ENCODE data around the gene FZD7. TPM values are rescaled to one million over a fixed set of nuclear protein-coding genes. Genes with fewer than 3 reads are reported as not detected.

The FZD7 gene
- total RNA-seq, 1 experiment from 2014 or later = 23.6 TPM

DNA sequence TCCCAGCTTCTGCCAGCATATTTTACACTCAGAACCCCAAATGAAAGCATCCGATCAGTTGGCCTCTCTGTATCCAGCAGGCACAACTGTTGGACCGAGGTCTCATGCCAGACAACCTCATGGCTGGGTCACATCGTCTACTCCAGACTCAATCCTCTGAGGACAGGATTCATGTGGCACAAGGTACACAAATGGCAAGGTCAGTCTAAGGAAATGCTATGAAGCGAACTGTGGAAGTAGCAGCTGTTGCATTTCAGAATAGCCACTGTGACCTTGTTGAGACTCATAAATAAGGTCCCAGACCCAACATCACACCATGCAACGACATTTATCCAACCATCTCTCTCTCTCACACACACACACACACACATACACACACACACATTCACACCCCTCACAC lies 7.1 kb upstream of the FZD7 start:
- no peaks in the 10 kb centered on the region for H3K36me3 ChIP-seq
- no peak overlapping the region for H3K4me3 ChIP-seq
- H3K9me3 ChIP-seq = no peaks in the 10 kb centered on the region
- no peak for DNase-seq
- H3K27me3 ChIP-seq = no peaks in the 10 kb centered on the region

DNA sequence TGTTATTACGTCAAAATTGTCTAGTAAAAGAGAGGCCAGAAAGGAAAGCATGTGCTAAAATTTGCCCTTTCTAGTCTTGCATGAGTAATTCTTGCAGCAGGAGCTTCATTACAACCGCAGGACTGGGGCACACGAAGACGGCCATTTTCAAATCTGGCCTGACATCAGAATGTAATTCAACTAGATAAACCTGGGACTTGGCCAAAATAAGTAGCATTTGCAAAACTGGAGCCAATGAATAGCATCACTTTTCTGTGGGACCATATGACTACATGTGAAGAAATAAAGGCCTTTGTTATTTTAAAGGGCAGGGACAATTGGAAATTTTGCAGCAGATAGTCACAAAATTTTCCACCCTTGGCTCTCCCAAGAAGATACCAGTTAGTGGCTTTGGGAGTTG lies 3.0 kb upstream of the FZD7 start:
- DNase-seq = no peak
- H3K4me3 ChIP-seq = no peak overlapping the region

DNA sequence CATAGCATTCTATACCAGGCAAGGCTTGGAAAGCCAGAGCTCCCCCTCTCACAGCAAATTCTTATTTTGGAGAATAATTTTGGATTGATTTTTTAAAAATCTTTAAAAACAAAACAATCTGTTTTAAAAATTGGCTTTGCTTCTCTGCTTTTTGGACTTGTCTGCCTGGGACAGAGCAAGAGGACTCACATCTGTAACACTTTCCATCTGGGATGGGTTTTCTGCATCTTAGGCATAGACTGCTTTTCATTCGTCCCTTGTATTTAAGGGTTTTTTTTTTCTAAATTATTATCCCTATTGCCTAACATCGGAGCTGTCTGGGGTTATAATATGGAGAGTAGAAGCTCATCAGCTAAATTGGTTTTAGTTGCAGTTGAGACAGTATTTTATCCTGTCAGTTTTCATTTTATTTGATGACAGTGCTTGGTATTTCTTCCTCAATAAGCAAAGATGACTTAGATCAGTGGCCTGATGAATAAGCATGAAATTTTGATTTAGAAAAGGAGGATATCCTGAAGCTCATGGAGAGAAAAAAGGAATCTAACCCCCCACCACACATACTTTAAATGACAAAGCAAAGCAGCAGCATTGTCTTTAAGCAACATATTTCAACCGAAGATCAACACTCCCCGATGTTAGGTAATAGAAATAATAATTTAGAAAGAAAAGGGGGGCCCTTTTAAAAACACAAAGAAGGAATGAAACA lies 2.3 kb upstream of the FZD7 start:
- Histone ChIP-seq H3K9me3 (no peaks in the 10 kb centered on the region), H3K4me3 (no peak overlapping the region), H3K27me3 (no peaks in the 10 kb centered on the region), H3K36me3 (no peaks in the 10 kb centered on the region)
- no peak for DNase-seq

More for the DNA sequence above, 3.0 kb upstream of the FZD7 start:
- Histone ChIP-seq H3K9me3 (no peaks in the 10 kb centered on the region), H3K27me3 (no peaks in the 10 kb centered on the region), H3K36me3 (no peaks in the 10 kb centered on the region)

DNA sequence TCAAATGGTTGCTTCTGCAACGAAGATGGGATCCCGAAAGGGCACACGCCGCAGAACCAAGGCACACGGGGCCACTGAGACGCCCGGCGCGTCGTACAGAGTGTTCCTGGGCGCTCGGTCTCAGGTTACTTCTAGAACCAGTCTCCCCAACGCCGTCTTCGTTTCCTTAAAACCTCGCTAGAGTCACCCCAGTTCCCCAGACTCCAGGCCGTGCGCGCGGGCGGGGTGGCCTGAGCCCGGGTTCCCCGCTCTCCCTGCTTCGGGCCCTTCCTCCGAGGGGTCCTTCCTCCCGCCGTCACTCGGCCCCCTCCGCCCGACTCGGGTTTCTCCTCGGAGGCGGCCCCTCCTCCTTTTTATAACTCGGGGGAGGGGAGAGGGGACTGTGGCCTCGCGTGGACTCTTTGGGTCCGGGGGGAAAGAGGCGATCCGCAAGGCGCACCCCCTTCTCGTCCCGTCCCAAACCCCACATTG lies 774 bp upstream of the FZD7 start:
- H3K4me3 ChIP-seq = peak overlapping the region; percentile 82
- DNase-seq = peak; percentile 60
- no peaks in the 10 kb centered on the region for H3K9me3 ChIP-seq
- no peaks in the 10 kb centered on the region for H3K27me3 ChIP-seq
- no peaks in the 10 kb centered on the region for H3K36me3 ChIP-seq

DNA sequence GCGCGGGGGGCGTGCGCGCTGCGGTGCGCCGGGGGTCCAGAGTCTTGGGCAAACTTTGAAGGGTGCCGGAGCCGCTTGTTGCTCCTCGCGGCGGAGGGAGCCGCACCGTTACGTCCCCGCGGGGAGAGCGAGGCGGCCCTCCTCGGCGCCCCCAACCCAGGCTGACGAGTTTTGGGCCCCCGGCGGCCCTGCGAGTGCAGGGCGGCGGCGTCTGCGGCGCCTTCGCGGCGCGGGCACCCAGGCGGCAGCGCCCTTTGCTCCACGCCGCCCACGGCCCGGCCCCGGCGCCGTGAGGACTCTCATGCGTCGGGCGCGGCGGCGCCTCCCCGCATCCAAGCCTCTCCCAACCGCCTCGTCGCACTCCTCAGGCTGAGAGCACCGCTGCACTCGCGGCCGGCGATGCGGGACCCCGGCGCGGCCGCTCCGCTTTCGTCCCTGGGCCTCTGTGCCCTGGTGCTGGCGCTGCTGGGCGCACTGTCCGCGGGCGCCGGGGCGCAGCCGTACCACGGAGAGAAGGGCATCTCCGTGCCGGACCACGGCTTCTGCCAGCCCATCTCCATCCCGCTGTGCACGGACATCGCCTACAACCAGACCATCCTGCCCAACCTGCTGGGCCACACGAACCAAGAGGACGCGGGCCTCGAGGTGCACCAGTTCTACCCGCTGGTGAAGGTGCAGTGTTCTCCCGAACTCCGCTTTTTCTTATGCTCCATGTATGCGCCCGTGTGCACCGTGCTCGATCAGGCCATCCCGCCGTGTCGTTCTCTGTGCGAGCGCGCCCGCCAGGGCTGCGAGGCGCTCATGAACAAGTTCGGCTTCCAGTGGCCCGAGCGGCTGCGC lies 814 bp downstream of the FZD7 start:
- H3K9me3 ChIP-seq = no peaks in the 10 kb centered on the region
- H3K36me3 ChIP-seq = no peaks in the 10 kb centered on the region; the same call in 1 of the 2 replicates
- DNase-seq = peak; percentile 48
- H3K4me3 ChIP-seq = peak overlapping the region; percentile 61
- H3K27me3 ChIP-seq = no peaks in the 10 kb centered on the region

DNA sequence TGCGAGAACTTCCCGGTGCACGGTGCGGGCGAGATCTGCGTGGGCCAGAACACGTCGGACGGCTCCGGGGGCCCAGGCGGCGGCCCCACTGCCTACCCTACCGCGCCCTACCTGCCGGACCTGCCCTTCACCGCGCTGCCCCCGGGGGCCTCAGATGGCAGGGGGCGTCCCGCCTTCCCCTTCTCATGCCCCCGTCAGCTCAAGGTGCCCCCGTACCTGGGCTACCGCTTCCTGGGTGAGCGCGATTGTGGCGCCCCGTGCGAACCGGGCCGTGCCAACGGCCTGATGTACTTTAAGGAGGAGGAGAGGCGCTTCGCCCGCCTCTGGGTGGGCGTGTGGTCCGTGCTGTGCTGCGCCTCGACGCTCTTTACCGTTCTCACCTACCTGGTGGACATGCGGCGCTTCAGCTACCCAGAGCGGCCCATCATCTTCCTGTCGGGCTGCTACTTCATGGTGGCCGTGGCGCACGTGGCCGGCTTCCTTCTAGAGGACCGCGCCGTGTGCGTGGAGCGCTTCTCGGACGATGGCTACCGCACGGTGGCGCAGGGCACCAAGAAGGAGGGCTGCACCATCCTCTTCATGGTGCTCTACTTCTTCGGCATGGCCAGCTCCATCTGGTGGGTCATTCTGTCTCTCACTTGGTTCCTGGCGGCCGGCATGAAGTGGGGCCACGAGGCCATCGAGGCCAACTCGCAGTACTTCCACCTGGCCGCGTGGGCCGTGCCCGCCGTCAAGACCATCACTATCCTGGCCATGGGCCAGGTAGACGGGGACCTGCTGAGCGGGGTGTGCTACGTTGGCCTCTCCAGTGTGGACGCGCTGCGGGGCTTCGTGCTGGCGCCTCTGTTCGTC lies 1.7 kb downstream of the FZD7 start:
- peak; percentile 65 for DNase-seq
- no peaks in the 10 kb centered on the region for H3K9me3 ChIP-seq
- H3K36me3 ChIP-seq = no peaks in the 10 kb centered on the region; the same call in 1 of the 2 replicates

DNA sequence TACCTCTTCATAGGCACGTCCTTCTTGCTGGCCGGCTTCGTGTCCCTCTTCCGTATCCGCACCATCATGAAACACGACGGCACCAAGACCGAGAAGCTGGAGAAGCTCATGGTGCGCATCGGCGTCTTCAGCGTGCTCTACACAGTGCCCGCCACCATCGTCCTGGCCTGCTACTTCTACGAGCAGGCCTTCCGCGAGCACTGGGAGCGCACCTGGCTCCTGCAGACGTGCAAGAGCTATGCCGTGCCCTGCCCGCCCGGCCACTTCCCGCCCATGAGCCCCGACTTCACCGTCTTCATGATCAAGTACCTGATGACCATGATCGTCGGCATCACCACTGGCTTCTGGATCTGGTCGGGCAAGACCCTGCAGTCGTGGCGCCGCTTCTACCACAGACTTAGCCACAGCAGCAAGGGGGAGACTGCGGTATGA lies 2.3 kb downstream of the FZD7 start:
- no peaks in the 10 kb centered on the region for H3K9me3 ChIP-seq
- peak; percentile 3 for DNase-seq
- H3K4me3 ChIP-seq = peak overlapping the region; percentile 61
- no peaks in the 10 kb centered on the region; the same call in 1 of the 2 replicates for H3K36me3 ChIP-seq
- no peaks in the 10 kb centered on the region for H3K27me3 ChIP-seq

More for the DNA sequence above, 1.7 kb downstream of the FZD7 start:
- Histone ChIP-seq H3K27me3 (no peaks in the 10 kb centered on the region), H3K4me3 (peak overlapping the region; percentile 61)

DNA sequence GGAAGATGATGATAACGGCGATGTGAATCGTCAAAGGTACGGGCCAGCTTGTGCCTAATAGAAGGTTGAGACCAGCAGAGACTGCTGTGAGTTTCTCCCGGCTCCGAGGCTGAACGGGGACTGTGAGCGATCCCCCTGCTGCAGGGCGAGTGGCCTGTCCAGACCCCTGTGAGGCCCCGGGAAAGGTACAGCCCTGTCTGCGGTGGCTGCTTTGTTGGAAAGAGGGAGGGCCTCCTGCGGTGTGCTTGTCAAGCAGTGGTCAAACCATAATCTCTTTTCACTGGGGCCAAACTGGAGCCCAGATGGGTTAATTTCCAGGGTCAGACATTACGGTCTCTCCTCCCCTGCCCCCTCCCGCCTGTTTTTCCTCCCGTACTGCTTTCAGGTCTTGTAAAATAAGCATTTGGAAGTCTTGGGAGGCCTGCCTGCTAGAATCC lies 3.0 kb downstream of the FZD7 start:
- peak; percentile 52 for DNase-seq
- peak overlapping the region; percentile 61 for H3K4me3 ChIP-seq
- H3K36me3 ChIP-seq = no peaks in the 10 kb centered on the region; the same call in 1 of the 2 replicates
- no peaks in the 10 kb centered on the region for H3K9me3 ChIP-seq
- H3K27me3 ChIP-seq = no peaks in the 10 kb centered on the region

DNA sequence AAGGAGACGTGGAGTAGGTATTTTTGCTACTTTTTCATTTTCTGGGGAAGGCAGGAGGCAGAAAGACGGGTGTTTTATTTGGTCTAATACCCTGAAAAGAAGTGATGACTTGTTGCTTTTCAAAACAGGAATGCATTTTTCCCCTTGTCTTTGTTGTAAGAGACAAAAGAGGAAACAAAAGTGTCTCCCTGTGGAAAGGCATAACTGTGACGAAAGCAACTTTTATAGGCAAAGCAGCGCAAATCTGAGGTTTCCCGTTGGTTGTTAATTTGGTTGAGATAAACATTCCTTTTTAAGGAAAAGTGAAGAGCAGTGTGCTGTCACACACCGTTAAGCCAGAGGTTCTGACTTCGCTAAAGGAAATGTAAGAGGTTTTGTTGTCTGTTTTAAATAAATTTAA lies 3.4 kb downstream of the FZD7 start:
- H3K9me3 ChIP-seq = no peaks in the 10 kb centered on the region
- H3K27me3 ChIP-seq = no peaks in the 10 kb centered on the region
- DNase-seq = no peak
- peak overlapping the region; percentile 61 for H3K4me3 ChIP-seq
- H3K36me3 ChIP-seq = no peaks in the 10 kb centered on the region; the same call in 1 of the 2 replicates

DNA sequence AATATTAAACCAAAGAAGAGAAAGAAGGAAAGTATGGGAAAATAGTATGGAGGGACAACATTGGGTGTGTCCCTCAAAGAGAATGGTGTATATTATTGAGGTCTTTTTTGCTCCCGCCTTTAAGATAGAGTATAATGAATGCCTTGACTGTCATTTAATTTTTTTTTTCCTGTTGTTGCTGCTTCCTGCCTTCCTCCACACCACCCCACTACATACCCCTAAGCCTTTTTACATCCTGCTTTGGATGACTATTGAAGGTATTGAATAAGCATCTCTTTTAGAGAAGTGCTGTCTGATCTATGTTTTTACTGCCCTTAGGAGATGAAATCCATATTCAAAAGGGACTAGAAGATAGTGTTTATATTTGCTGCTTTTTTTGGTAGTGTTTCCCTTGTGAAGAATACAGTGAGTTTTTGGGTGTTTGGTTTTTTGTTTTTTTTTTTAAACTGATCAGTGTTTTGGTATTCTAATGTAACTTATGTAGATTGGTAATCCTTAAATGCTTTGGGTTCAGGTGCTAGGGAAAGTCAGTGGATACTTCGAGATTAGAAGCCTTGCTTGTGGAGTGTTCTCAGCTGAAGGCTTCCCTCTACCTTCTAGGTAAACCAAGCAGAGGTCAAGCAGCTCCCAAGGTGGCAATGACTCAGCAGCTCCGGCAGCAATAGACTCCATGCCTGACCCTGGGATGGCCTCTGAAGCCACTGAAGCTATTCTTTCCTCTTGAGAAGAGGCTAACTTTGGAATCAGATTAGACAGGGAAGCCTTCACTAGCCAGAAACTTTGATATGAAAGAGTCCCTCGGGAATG lies 5.0 kb downstream of the FZD7 start:
- DNase-seq = peak; percentile 53
- Histone ChIP-seq H3K9me3 (no peaks in the 10 kb centered on the region), H3K36me3 (no peaks in the 10 kb centered on the region; the same call in 1 of the 2 replicates), H3K4me3 (no peak overlapping the region), H3K27me3 (no peaks in the 10 kb centered on the region)

DNA sequence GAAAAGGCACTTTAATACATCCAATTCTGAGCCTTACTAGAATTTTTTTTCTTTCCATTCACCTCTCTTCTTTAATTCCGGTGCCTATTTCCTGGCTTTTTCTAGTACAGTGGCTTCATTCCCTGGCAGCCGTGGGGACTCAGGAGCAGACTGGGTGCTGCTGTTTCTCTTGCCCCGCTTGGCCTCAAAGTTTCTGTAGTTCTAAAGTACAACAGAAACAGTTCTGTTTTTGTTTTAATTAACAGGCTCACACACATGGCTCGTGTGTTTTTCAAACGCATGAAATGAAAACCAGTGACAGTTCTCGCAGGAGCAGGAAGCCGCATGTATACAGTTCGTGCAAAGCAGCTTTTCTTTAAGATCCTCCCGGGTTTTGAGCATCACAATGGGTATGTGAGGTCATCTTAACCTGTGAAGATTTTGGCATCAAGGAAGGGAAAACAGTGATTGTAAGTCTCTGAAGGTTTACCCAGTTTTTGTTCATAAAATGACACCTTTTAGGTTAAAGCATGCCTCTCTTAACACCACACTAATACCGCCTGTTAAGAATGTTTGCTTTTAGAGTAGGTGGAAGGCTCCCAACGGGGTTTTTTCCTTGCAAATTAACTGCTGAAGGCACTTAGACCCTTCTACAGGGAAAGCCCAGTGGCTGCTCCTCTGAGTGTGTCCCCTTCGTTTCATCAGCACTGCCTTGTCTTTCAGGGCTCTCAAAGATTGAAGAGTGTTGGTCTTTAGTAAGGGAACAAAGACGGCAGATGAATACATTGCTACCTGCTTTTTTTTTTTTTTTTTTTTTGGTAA lies 5.8 kb downstream of the FZD7 start:
- DNase-seq = peak; percentile 7
- no peaks in the 10 kb centered on the region for H3K9me3 ChIP-seq
- no peaks in the 10 kb centered on the region for H3K27me3 ChIP-seq
- no peaks in the 10 kb centered on the region; the same call in 1 of the 2 replicates for H3K36me3 ChIP-seq
- no peak overlapping the region for H3K4me3 ChIP-seq

DNA sequence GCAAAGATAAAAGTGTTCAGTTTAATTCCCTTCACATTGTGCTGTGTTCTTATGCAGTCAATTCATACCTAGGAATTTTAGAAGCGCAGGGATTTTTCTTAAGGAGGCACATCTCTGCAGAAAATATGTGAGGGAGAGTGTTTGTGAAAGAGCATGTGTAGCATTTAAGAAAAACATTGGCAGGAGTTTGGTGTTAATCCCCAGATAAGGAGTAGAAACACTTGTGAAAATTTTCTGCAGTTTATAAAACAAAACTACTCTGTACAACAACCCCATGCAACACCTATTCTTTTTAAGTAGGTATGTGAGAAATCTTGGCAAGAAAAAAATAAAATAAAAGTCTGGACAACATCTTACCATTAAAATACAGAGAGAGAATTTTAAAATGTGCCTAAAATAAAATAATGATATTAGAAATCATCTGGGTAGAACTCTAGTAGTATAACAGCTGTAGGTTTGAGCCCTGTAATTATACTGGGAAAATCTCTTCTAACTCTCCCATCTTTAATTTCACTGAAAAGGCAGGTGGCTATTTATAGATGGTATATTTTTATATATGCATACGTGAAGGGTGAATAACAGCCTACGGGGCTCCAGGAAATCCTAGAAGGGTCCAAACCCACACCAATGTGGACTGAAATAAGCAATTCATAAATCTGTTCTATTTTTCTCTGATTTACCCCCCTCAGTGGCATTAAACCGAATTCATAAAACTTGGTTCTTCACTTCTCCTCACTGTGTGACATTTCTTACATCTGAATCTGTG lies 6.6 kb downstream of the FZD7 start:
- Histone ChIP-seq H3K36me3 (no peaks in the 10 kb centered on the region; the same call in 1 of the 2 replicates), H3K4me3 (no peak overlapping the region), H3K27me3 (no peaks in the 10 kb centered on the region), H3K9me3 (no peaks in the 10 kb centered on the region)
- DNase-seq = no peak

DNA sequence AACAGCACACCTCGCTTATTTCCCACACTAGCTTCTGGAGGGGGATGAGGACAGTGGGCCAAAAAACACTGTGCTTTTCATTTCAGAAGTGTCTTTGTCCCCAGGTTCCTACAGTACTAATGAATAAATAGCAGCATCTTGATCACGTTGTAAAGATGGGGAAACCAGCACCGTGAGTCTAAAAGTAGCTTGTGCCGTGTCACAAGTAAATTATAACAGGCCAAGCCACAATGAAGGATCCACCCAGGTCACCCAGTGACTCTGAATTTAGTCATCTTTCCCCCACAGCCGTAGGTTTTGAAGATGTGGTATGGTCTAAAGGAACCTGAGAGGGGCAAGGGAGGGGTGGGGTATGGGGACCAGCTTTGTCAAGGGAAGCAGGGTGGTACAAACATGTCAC lies 8.8 kb downstream of the FZD7 start:
- no peak for DNase-seq
- Histone ChIP-seq H3K36me3 (no peaks in the 10 kb centered on the region; the same call in 1 of the 2 replicates), H3K27me3 (no peaks in the 10 kb centered on the region), H3K4me3 (no peak overlapping the region), H3K9me3 (no peaks in the 10 kb centered on the region)

DNA sequence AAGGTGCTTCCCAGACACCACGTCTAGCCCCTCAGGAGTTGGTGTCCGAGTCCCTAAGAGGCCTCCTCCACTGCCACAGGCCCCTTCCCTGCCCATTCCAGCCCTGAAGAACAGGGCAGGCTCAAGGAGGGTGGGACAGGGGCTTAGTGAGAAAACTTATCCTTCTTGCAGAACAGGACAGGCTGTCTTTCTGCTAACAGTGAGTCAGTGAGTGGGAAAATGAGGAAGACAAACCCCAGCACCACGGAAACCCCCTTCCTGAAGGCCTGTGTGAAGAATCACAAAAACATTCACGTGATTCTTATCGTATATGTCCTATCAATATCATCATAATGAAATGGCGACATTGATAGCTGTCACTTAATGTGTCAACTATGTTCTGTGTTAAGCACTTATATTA lies 9.8 kb downstream of the FZD7 start:
- no peaks in the 10 kb centered on the region for H3K27me3 ChIP-seq
- DNase-seq = no peak
- no peaks in the 10 kb centered on the region; the same call in 1 of the 2 replicates for H3K36me3 ChIP-seq
- no peaks in the 10 kb centered on the region for H3K9me3 ChIP-seq
- H3K4me3 ChIP-seq = no peak overlapping the region
